Neutrophil (primary cell): Measurements from ENCODE around the gene OSBPL1A.
A peak's percentile ranks its signal among the peaks of the same experiment; 100 is the strongest.

Experiments used
- H3K27ac ChIP-seq: fragments of 200-600 bp; sonication (generic); 2 replicates; pipeline ENCODE4 v1.5.1; 2016; ENCODE audit warnings: mild to moderate bottlenecking, moderate library complexity
- H3K27me3 ChIP-seq: fragments of 200-600 bp; sonication (generic); 2 replicates; pipeline ENCODE4 v1.6.0; 2016; ENCODE audit warnings: mild to moderate bottlenecking
- H3K36me3 ChIP-seq: fragments of 200-600 bp; sonication (generic); 2 replicates; pipeline ENCODE4 v1.5.1; 2017
- H3K4me1 ChIP-seq, 2 experiments: fragments of 200-600 bp in 1 of 2; sonication (generic) in 1 of 2; 1 replicate in 1 of 2; 2 replicates in 1 of 2; pipeline versions ENCODE4 v1.5.1 to v1.6.1; 2013 to 2016; ENCODE audit warnings: low read depth in 1 of 2, low read length in 1 of 2, mild to moderate bottlenecking in 1 of 2, moderate library complexity in 1 of 2; ENCODE audit not compliant: control insufficient read depth in 1 of 2, insufficient read depth in 1 of 2
- H3K4me3 ChIP-seq, 2 experiments: fragments of 200-600 bp in 1 of 2; sonication (generic) in 1 of 2; 1 replicate in 1 of 2; 2 replicates in 1 of 2; pipeline ENCODE4 v1.5.1; 2013 to 2016; ENCODE audit warnings: low read depth in 1 of 2, low read length in 1 of 2, mild to moderate bottlenecking in 1 of 2, moderate library complexity in 1 of 2
- H3K9me3 ChIP-seq: fragments of 200-600 bp; sonication (generic); 2 replicates; pipeline ENCODE4 v1.5.1; 2016
- CTCF ChIP-seq: fragments of 200-600 bp; sonication (generic); IDR thresholded peaks from 2 replicates; pipeline ENCODE4 v1.5.1; 2016; ENCODE audit warnings: antibody characterized with exemption

OSBPL1A gene

GRCh38 chr18:24188120-24188519, 209.5 kb downstream of the OSBPL1A start:
- peaks cover 10 to 11% of the 10 kb centered on the region in 2 experiments for H3K4me1 ChIP-seq
- no peaks in the 10 kb centered on the region for H3K9me3 ChIP-seq
- no peak overlapping the region for H3K27ac ChIP-seq
- H3K36me3 ChIP-seq = peaks cover 14% of the 10 kb centered on the region
- no peak for TF ChIP-seq CTCF
- no peaks in the 10 kb centered on the region for H3K27me3 ChIP-seq
- H3K4me3 ChIP-seq = no peak overlapping the region

- Histone ChIP-seq H3K4me3 (no peak overlapping the region), H3K36me3 (peaks cover 14% of the 10 kb centered on the region), H3K27me3 (no peaks in the 10 kb centered on the region), H3K9me3 (no peaks in the 10 kb centered on the region), H3K4me1 (peaks cover 10 to 11% of the 10 kb centered on the region in 2 experiments), H3K27ac (peak overlapping the region; percentile 30)
- TF ChIP-seq CTCF = no peak
These were observed 209.9 kb downstream of the OSBPL1A start for GRCh38 chr18:24187689-24188088.

- no peak for TF ChIP-seq CTCF
- Histone ChIP-seq H3K27ac (peak overlapping the region; percentile 30), H3K4me3 (no peak overlapping the region), H3K4me1 (peaks cover 10 to 11% of the 10 kb centered on the region in 2 experiments), H3K27me3 (no peaks in the 10 kb centered on the region), H3K9me3 (no peaks in the 10 kb centered on the region), H3K36me3 (peaks cover 15% of the 10 kb centered on the region)
These were observed 210.6 kb downstream of the OSBPL1A start for GRCh38 chr18:24187049-24187448.

GRCh38 chr18:24185805-24186204, 211.8 kb downstream of the OSBPL1A start:
- no peak overlapping the region for H3K4me3 ChIP-seq
- H3K27me3 ChIP-seq = no peaks in the 10 kb centered on the region
- no peak for TF ChIP-seq CTCF
- H3K4me1 ChIP-seq = peaks cover 10 to 11% of the 10 kb centered on the region in 2 experiments
- H3K27ac ChIP-seq = no peak overlapping the region
- H3K9me3 ChIP-seq = no peaks in the 10 kb centered on the region
- H3K36me3 ChIP-seq = peaks cover 26% of the 10 kb centered on the region

GRCh38 chr18:24181806-24182205, 215.8 kb downstream of the OSBPL1A start:
- Histone ChIP-seq H3K27ac (no peak overlapping the region), H3K9me3 (no peaks in the 10 kb centered on the region), H3K36me3 (peaks cover 47% of the 10 kb centered on the region), H3K4me1 (peaks cover 0 to under 1% of the 10 kb centered on the region in 2 experiments), H3K4me3 (no peak overlapping the region), H3K27me3 (no peaks in the 10 kb centered on the region)
- TF ChIP-seq CTCF = no peak

- H3K27me3 ChIP-seq = no peaks in the 10 kb centered on the region
- no peaks in the 10 kb centered on the region for H3K9me3 ChIP-seq
- H3K36me3 ChIP-seq = peaks cover 41% of the 10 kb centered on the region
- no peaks in the 10 kb centered on the region for H3K4me1 ChIP-seq
- no peak overlapping the region for H3K27ac ChIP-seq
- H3K4me3 ChIP-seq = no peak overlapping the region
- TF ChIP-seq CTCF = no peak
These were observed 217.6 kb downstream of the OSBPL1A start for GRCh38 chr18:24180048-24180447.
